ENCODE results near the gene PNO1.
A peak's percentile ranks its signal among the peaks of the same experiment; 100 is the strongest.
"Not testable (repeated sequence)": the region's sequence is repeated elsewhere in the genome, so short reads cannot be mapped to it uniquely, and the experiment has no call there.

The PNO1 gene

GRCh38 chr2:68157002-68157401, 686 bp upstream of the PNO1 start:
- DNase-seq (ENCODE audit: low read depth): no peak

GRCh38 chr2:68158134-68158447, 403 bp downstream of the PNO1 start:
- no peak for DNase-seq (ENCODE audit: low read depth)

DNA sequence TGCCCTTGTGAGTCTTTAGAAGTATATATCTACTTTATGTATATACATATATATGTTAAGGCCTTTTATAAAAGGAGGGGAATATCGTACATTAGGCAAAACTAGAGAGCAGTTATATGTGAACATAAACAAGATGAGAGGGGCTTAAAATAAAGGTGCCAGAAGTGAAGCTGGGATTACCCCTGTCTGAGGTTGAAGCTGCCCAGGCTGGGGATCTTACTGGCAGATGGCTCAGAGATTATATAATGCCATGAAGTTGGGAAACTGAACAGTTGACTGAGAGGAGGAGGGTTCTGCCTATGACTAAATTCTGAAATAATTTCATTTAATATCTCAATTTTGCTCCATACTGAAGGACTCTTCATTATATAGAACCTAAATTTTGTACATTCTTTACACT, 6.0 kb downstream of the PNO1 start:
- DNase-seq (ENCODE audit: low read depth): no peak

GRCh38 chr2:68167186-68167585, 9.5 kb downstream of the PNO1 start:
- no peak for DNase-seq (ENCODE audit: low read depth)

GRCh38 chr2:68169308-68169707, 11.6 kb downstream of the PNO1 start:
- DNase-seq (ENCODE audit: low read depth): no peak

GRCh38 chr2:68171146-68171545, 13.5 kb downstream of the PNO1 start:
- no peak for DNase-seq (ENCODE audit: low read depth)

DNA sequence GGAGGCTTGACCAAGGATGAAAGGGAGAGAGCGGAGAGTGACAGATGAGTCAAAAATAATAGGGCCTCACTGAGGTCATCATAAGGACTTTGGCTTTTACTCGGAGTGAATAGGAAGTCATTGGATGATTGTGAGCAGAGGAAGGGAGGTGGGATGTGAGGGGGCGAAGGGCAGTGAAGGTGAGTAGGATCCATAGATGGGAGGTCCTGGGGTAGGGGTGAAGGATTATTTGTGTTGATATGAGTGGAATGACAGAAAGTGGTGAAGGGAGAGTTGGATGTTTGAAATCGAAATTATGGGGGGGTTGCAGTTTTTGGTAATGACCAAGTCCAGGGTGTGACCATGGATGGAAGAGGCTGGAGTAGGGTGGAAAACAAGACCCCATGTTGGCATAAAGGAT, 14.0 kb downstream of the PNO1 start:
- no peak for DNase-seq (ENCODE audit: low read depth)

DNA sequence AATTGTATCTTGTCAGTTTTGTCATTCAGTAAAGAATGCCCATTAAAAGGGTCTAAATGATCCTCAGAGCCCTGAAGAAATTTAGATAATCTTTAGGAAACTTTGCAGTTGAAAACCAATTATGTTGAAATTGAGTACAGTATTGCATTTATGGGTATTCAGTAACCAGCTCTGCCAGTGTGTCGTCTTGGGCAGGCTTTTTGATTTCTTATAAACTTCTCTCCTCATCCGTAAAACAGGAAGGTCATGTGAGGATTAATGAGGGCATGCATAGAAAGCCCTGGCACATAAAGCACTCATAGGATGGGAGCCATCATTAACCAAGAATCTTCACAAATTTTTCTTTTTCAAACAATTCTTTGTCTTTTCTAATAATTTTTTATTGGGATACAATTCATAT, 14.8 kb downstream of the PNO1 start:
- DNase-seq (ENCODE audit: low read depth): no peak

DNA sequence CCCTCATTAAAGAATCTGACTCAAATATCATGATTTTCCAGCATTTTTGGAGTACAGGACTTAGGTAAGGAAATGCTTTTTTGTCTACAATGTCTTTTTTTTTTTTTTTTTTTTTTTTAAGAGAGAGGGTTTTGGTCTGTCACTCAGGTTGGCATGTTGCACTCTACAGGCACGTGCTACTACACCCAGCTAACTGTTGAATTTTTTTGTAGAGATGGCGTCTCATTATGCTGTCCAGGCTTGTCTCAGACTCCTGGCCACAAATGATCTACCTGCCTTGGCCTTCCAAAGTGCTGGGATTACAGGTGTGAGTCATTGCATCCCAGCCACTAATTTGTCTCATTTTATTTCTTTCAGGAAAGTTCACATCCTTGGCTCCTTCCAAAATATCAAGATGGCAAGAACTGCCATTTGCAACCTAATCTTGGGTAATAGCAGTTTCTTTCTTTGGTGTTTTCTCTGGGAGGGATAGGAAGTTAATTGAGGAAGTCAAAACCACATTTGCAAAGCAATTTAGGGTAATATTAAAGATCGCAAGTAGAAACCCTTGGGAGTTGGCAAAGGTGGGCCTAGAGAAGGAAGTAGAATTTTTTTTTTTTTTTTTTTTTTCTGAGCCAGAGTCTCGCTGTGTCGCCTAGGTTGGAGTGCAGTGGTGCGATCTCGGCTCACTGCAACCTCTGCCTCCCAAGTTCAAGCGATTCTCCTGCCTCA, 15.5 kb downstream of the PNO1 start:
- no peak for DNase-seq (ENCODE audit: low read depth)

DNA sequence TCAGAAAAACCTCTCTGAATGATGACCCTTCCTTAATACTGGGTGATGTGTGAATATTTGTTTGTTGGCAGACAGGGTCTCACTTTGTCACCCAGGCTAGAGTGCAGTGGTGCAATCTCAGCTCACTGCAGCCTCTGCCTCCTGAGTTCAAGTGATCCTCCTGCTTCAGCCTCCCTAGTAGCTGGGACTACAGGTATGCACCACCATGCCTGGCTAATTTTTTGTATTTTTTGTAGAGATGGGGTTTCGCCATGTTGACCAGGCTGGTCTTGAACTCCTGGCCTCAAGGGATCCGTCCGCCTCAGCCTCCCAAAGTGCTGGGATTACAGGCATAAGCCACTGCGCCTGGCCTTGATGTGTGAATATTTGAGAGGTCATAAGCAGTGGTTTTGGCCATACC, 17.5 kb downstream of the PNO1 start:
- DNase-seq (ENCODE audit: low read depth): not testable (repeated sequence)

- no peak for DNase-seq (ENCODE audit: low read depth)
Observed at GRCh38 chr2:68176657-68177056, 19.0 kb downstream of the PNO1 start.

- DNase-seq (ENCODE audit: low read depth): no peak
Observed at GRCh38 chr2:68177541-68177940, 19.9 kb downstream of the PNO1 start.

GRCh38 chr2:68178432-68178831, 20.7 kb downstream of the PNO1 start:
- DNase-seq (ENCODE audit: low read depth): no peak

- no peak for DNase-seq (ENCODE audit: low read depth)
Observed at GRCh38 chr2:68178954-68179627, 21.4 kb downstream of the PNO1 start.

GRCh38 chr2:68182902-68183301, 25.2 kb downstream of the PNO1 start:
- DNase-seq (ENCODE audit: low read depth): no peak

GRCh38 chr2:68185541-68186164, 28.0 kb downstream of the PNO1 start:
- DNase-seq (ENCODE audit: low read depth): no peak

- no peak for DNase-seq (ENCODE audit: low read depth)
Observed at GRCh38 chr2:68187329-68187728, 29.6 kb downstream of the PNO1 start.

DNA sequence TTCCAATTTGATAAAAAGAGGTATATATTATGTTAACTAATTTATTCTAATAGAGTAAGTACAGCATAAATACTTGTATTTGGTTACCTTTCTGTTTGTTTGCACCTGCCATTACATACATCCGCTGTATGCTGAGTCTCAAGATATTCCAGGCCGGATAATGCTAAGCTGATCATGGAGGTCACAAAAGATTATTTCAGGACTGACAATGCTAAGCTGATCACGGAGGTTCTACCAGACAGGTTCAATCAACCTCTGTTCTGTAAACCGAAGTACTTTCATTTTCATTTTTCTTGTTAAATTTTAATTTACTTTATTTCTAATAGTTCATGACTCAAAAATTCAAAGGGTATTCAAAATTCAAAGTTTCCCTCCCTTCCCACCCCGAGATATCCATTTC, 31.1 kb downstream of the PNO1 start:
- DNase-seq (ENCODE audit: low read depth): no peak

DNA sequence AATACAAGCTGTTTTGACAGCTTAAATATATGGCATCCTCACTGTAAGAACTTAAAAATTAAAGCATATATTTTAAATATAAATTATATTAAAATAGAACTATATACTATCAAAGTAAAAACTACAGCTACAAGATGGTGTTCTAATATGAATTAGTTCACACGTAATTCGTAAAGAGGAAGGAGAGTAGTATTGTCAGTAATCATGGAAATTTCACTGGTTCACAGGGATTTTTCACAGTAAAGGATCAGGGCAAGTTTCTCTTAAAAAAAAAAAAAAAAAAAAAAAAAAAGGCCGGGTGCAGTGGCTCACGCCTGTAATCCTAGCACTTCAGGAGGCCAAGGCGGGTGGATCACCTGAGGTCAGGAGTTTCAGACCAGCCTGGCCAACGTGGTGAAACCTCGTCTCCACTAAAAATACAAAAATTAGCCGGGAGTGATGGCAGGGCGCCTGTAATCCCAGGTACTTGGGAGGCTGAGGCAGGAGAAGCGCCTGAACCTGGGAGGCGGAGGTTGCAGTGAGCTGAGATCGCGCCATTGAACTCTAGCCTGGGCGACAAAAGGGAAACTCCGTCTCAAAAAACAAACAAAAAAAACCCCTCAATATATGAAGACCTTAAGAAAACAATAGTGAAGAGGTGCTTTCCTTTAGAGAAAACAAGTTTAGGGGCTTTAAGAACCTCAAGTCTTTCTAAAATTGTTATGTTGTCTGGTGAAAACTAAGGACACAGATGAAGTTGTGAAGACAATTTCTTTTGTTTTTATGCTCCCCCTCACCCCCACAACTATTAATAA, 32.5 kb downstream of the PNO1 start:
- no peak for DNase-seq (ENCODE audit: low read depth)

DNA sequence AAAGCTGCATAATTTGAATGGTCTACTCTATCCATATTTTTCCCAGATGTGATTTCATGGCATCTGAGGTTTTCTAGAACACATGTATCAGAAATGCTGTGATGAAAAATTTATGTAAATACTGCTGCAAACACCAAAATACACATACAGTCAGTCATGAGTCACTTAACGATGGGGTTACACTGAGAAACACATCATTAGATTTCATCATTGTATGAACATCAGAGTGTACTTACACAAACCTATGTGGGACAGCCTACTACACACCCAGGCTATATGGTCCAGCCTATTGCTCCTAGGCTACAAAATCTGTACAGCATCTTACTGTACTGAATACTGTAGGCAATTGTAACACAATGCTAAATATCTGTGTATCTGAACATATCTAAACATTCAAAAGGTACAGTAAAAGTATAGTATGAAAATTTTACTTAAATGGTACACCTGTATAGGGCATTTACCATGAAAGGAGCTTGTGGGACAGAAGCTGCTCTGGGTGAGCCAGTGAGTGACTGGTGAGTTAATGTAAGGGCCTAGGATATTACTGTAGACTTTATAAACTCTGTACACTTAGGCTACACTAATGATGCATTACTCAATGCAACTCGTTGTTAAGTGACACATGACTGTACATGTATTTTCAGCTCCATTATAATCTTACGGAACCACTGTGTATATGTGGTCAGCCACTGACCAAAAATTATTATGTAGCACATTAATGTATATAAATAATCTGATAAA, 33.5 kb downstream of the PNO1 start:
- DNase-seq (ENCODE audit: low read depth): peak; percentile 74

DNA sequence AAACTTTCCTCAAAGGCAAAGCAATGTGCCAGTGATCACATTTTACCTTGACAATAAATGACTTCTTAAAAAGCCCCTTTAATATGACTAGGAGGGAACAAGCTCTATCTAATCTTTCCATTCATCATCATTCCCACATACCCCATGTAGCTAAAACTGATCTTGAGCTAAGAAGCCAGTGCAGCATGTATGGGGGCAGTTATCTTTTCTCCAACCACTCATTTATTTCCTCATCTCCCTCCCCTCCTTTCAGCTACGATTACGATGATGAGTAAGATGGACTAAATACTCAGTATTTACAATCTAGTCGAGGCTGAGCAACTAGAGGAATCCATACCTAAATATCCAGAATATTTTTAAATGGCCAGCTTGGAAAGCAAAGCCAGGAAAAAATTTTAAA, 35.5 kb downstream of the PNO1 start:
- DNase-seq (ENCODE audit: low read depth): no peak

DNA sequence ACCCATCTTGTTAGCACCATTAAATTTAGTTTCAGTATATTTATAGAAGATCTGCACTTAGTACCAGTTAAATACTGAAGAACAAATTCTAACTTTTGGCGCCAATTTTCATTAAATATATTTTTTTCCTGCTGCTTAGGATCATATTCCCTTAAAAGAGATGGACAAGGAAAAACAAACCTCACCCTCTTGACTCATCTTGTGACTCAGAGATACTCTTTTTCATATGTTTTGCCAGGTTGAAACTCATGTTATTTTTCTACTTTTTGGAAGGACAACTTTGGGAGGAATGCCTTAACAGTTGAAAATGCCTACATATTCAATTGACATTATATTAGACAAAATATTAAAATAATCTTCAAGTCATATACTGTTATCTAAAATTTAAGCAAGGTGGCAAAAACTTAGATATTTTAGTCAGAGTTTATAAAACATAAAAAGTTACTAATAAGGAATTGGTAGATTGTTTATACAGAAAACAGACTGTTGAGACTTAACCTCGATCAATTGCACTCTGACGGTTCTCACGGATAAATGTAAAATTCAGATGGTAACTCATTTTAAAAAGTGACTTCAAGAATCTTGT, 36.2 kb downstream of the PNO1 start:
- DNase-seq (ENCODE audit: low read depth): peak; percentile 46
